SU-DHL-6 (cell line): ENCODE data around the gene PLEKHG2.

Experiments used
- H2AFZ ChIP-seq: fragments of 200-600 bp; sonication (generic); 2 replicates; pipeline ENCODE4 v1.6.1; 2014; ENCODE audit warnings: low read depth, mild to moderate bottlenecking, moderate library complexity, mixed read lengths, antibody characterized with exemption, low read length; ENCODE audit not compliant: severe bottlenecking
- H3F3A ChIP-seq: fragments of 200-600 bp; shearing (Covaris generic); 2 replicates; pipeline ENCODE4 v1.6.0; 2016; ENCODE audit warnings: antibody characterized with exemption, mild to moderate bottlenecking; ENCODE audit not compliant: insufficient read depth
- H3K27ac ChIP-seq: fragments of 200-600 bp; sonication (generic); 2 replicates; pipeline ENCODE4 v1.5.1; 2016; ENCODE audit warnings: low read depth, mild to moderate bottlenecking, low read length, moderate library complexity, mixed read lengths
- H3K27me3 ChIP-seq: fragments of 200-600 bp; sonication (generic), shearing (Covaris generic); 2 replicates; pipeline ENCODE4 v1.6.0; 2014; ENCODE audit warnings: mild to moderate bottlenecking, low read length
- H3K36me3 ChIP-seq: fragments of 200-600 bp; sonication (generic); 2 replicates; pipeline ENCODE4 v1.6.1; 2014; ENCODE audit warnings: mild to moderate bottlenecking, low read length, mixed read lengths
- H3K4me2 ChIP-seq: fragments of 300-600, 200-600 bp; shearing (Covaris generic), sonication (generic); 2 replicates; pipeline ENCODE4 v1.6.0; 2014; ENCODE audit warnings: low read length, low read depth, mild to moderate bottlenecking; ENCODE audit not compliant: poor library complexity, severe bottlenecking
- H3K4me3 ChIP-seq: fragments of 200-600 bp; sonication (generic); 2 replicates; pipeline ENCODE4 v1.5.1; 2014; ENCODE audit warnings: antibody characterized with exemption, low read length, mild to moderate bottlenecking, mixed read lengths; ENCODE audit not compliant: insufficient read depth, poor library complexity, severe bottlenecking
- H3K79me2 ChIP-seq: fragments of 200-600 bp; sonication (generic); 2 replicates; pipeline ENCODE4 v1.6.1; 2014; ENCODE audit warnings: mild to moderate bottlenecking, low read length, moderate library complexity; ENCODE audit not compliant: insufficient read depth
- H3K9ac ChIP-seq: fragments of 200-600 bp; sonication (generic); 2 replicates; pipeline ENCODE4 v1.7.0; 2014; ENCODE audit warnings: mild to moderate bottlenecking, low read length
- H3K9me2 ChIP-seq: fragments of 200-600 bp; sonication (generic); replicated peaks from 2 replicates; pipeline ENCODE4 v1.6.1; 2014; ENCODE audit warnings: low read length; ENCODE audit not compliant: insufficient read depth
- H3K9me3 ChIP-seq: fragments of 200-600 bp; sonication (generic); 2 replicates; pipeline ENCODE4 v1.6.1; 2014; ENCODE audit warnings: low read length, mixed read lengths; ENCODE audit not compliant: insufficient read depth
- H4K20me1 ChIP-seq: fragments of 200-600 bp; sonication (generic); 2 replicates; pipeline ENCODE4 v1.6.1; 2014; ENCODE audit warnings: low read depth, mild to moderate bottlenecking, antibody characterized with exemption, low read length, moderate library complexity, mixed read lengths
- CTCF ChIP-seq: fragments of 200-600 bp; sonication (generic); IDR thresholded peaks from one replicate; pipeline ENCODE4 v1.5.1; 2017; ENCODE audit warnings: antibody characterized with exemption, mild to moderate bottlenecking, low read length, moderate library complexity; ENCODE audit not compliant: insufficient read depth, poor library complexity, severe bottlenecking
- EZH2phosphoT487 ChIP-seq: fragments of 200-600 bp; sonication (generic), shearing (Covaris generic); conservative IDR thresholded peaks from 2 replicates; pipeline ENCODE4 v1.6.1; 2018; ENCODE audit warnings: mild to moderate bottlenecking, antibody characterized with exemption, low read length, moderate library complexity, mixed read lengths

Gene PLEKHG2

GRCh38 chr19:39388657-39389056 lies 23.8 kb upstream of the PLEKHG2 start:
- Histone ChIP-seq H2AFZ (no peak overlapping the region), H3K79me2 (peaks cover 22% of the 10 kb centered on the region), H3F3A (no peaks in the 10 kb centered on the region), H4K20me1 (no peaks in the 10 kb centered on the region), H3K4me2 (no peak overlapping the region), H3K27ac (no peak overlapping the region), H3K36me3 (no peaks in the 10 kb centered on the region), H3K9me3 (no peaks in the 10 kb centered on the region), H3K4me3 (no peak overlapping the region), H3K9ac (no peak overlapping the region), H3K27me3 (no peaks in the 10 kb centered on the region), H3K9me2 (no peaks in the 10 kb centered on the region)
- TF ChIP-seq EZH2phosphoT487 (no peak), CTCF (no peak)

GRCh38 chr19:39389631-39390414 lies 22.6 kb upstream of the PLEKHG2 start:
- no peaks in the 10 kb centered on the region for H3K9me3 ChIP-seq
- H3K27me3 ChIP-seq = no peaks in the 10 kb centered on the region
- no peaks in the 10 kb centered on the region for H3K36me3 ChIP-seq
- peak overlapping the region; percentile 96 for H3K9ac ChIP-seq
- no peaks in the 10 kb centered on the region for H3K9me2 ChIP-seq
- TF ChIP-seq EZH2phosphoT487 = no peak
- TF ChIP-seq CTCF = no peak
- peak overlapping the region; percentile 80 for H3K4me2 ChIP-seq
- H4K20me1 ChIP-seq = no peaks in the 10 kb centered on the region
- peaks cover 22% of the 10 kb centered on the region for H3K79me2 ChIP-seq
- H3F3A ChIP-seq = no peaks in the 10 kb centered on the region
- peak overlapping the region; percentile 85; the same call in 1 of the 2 replicates for H3K27ac ChIP-seq
- H2AFZ ChIP-seq = no peak overlapping the region
- peak overlapping the region; percentile 93 for H3K4me3 ChIP-seq

GRCh38 chr19:39390451-39390750 lies 22.1 kb upstream of the PLEKHG2 start:
- peak overlapping the region; percentile 76 for H2AFZ ChIP-seq
- TF ChIP-seq CTCF (no peak), EZH2phosphoT487 (no peak)
- H3K9ac ChIP-seq = peak overlapping the region; percentile 96
- H3K79me2 ChIP-seq = peaks cover 22% of the 10 kb centered on the region
- H3K27me3 ChIP-seq = no peaks in the 10 kb centered on the region
- H3K36me3 ChIP-seq = no peaks in the 10 kb centered on the region; the same call in 1 of the 2 replicates
- H3K4me3 ChIP-seq = peak overlapping the region; percentile 93
- H3F3A ChIP-seq = no peaks in the 10 kb centered on the region
- H3K4me2 ChIP-seq = peak overlapping the region; percentile 80
- no peaks in the 10 kb centered on the region for H4K20me1 ChIP-seq
- no peaks in the 10 kb centered on the region for H3K9me3 ChIP-seq
- H3K9me2 ChIP-seq = no peaks in the 10 kb centered on the region
- peak overlapping the region; percentile 85 for H3K27ac ChIP-seq
